GM12873 (cell line): ENCODE measurements around the gene OSBPL8.

Experiments
- CTCF ChIP-seq: IDR thresholded peaks from 2 replicates; pipeline ENCODE4 v1.5.1; 2012; ENCODE audit warnings: low read depth, mild to moderate bottlenecking, moderate library complexity, low read length, control low read depth; ENCODE audit not compliant: insufficient read depth; ENCODE audit errors: missing control alignments

OSBPL8 gene

GRCh38 chr12:76478045-76478444, 81.5 kb downstream of the OSBPL8 start:
- no peak for TF ChIP-seq CTCF

GRCh38 chr12:76471579-76471978, 88.0 kb downstream of the OSBPL8 start:
- TF ChIP-seq CTCF: no peak

GRCh38 chr12:76470028-76470939, 89.3 kb downstream of the OSBPL8 start:
- TF ChIP-seq CTCF: no peak

DNA sequence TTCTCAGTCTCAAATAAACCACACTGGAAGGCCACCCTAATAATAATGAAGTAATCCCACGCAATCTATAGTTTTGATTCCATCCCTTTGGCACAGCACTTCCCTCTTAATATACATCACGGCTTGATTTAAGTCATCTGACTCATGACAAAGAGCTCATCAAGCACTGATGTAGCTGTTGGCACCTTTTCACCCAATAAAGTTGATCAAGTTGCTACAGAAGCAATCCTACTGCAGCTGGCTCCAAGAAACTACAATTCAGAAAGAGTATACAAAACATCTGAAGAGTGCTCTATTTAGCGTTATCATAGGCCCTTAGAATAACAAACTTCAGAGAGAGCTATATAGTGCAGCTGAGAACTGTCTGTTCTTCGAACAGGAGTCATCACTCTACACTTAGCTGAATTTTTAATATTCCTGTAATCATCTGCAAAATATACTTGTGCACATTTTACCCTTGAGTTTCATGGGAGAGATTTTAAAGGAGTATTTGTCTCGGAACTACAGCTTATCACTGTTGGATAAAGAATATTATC, 94.9 kb downstream of the OSBPL8 start:
- no peak for TF ChIP-seq CTCF

GRCh38 chr12:76462668-76463224, 96.8 kb downstream of the OSBPL8 start:
- TF ChIP-seq CTCF: no peak

- no peak for TF ChIP-seq CTCF
Observed at GRCh38 chr12:76460807-76461206, 98.8 kb downstream of the OSBPL8 start.

- no peak for TF ChIP-seq CTCF
Observed at GRCh38 chr12:76457818-76458217, 101.8 kb downstream of the OSBPL8 start.
